Ovary (tissue), 9 donors: ENCODE data around the gene ZC3H11A. TPM values are rescaled to one million over a fixed set of nuclear protein-coding genes. Genes with fewer than 3 reads are reported as not detected.
A peak's percentile ranks its signal among the peaks of the same experiment; 100 is the strongest.
"Not testable (repeated sequence)": the region's sequence is repeated elsewhere in the genome, so short reads cannot be mapped to it uniquely, and the experiment has no call there.

Source experiments
- DNase-seq, 5 donors: peaks; one replicate each; pipeline ENCODE4 v3.0.0-alpha.2; 2019 to 2020
- H3K27ac ChIP-seq, 2 donors: fragments of 200-600 bp; one replicate each; pipeline versions ENCODE4 v1.5.1 to v1.8.0; 2019 to 2022
- H3K27me3 ChIP-seq: fragments of 200-600 bp; one replicate; pipeline ENCODE4 v1.8.0; 2022
- H3K36me3 ChIP-seq: fragments of 200-600 bp; sonication (generic); one replicate; pipeline ENCODE4 v1.5.1; 2019
- H3K4me1 ChIP-seq: one replicate; pipeline ENCODE4 v1.8.1; 2013; ENCODE audit warnings: mild to moderate bottlenecking, moderate library complexity; ENCODE audit not compliant: insufficient read depth
- H3K4me3 ChIP-seq: fragments of 200-600 bp; sonication (generic); one replicate; pipeline ENCODE4 v1.5.1; 2017
- H3K9me3 ChIP-seq, 2 donors: fragments of 200-600 bp in 1 of 2; sonication (generic) in 1 of 2; one replicate each; pipeline versions ENCODE4 v1.5.1 to v1.8.1; 2013 to 2019; ENCODE audit warnings: mild to moderate bottlenecking in 1 of 2, moderate library complexity in 1 of 2
- CTCF ChIP-seq, 3 donors: fragments of 450-650 bp in 2 of 3; fragments of 200-600 bp in 1 of 3; IDR thresholded peaks; one replicate each; pipeline versions ENCODE4 v1.5.1 to v1.8.0; 2016 to 2022; ENCODE audit warnings: antibody characterized with exemption in 3 of 3, mild to moderate bottlenecking in 1 of 3
- EP300 ChIP-seq: sonication (generic); formaldehyde crosslinking; IDR thresholded peaks from one replicate; pipeline ENCODE4 v1.6.1; 2017; ENCODE audit warnings: antibody characterized with exemption
- POLR2A ChIP-seq: fragments of 450-650 bp; IDR thresholded peaks from one replicate; pipeline ENCODE4 v1.6.1; 2017; ENCODE audit warnings: antibody characterized with exemption, mild to moderate bottlenecking, moderate library complexity
- WGBS, 3 donors: extraction: QIAGEN DNeasy Blood & Tissue Kit in 1 of 3; methylation state at CpG; one replicate each; pipeline versions ENCODE4 v1.1.5 to v1.1.7; 2013 to 2017; 5-methylcytosine and 5-hydroxymethylcytosine counted together
- intact Hi-C, 4 donors: fragments of 100-400 bp; cut with DNase I; formaldehyde crosslinking; loops; one replicate each; pipeline versions ENCODE4 v1.11.0 to v1.15.1; 2022 to 2023
- polyA plus RNA-seq, 2 donors: library from polyadenylated mRNA; stranded (reverse); fragments of 200-250 nt in 1 of 2; fragments of 350-450 nt in 1 of 2; fragmentation: Illumina TruSeq in 1 of 2; extraction: RNeasy Lipid Tissue Mini Kit (QIAGEN cat#74804) in 1 of 2; gene quantifications; one replicate each; pipeline ENCODE4 v1.2.3, GENCODE V29; 2013 to 2014
- total RNA-seq, 7 donors: library from RNA; depleted of rRNA in 2 of 7; stranded (reverse); fragments of >200 nt in 2 of 7; fragmentation: NEBNext Ultra II Directional in 3 of 7; extraction: Animal tissue kit (Norgen Biotek cat#: 25700) in 3 of 7; gene quantifications; one replicate each; pipeline versions ENCODE4 v1.1.0 to v1.2.4, GENCODE V29; 2016 to 2023
- donor health status: DM: no; HTN: no; CAD: no; lungs with moderate emphysema.
- donor health status: DM: no; HTN: no; CAD: no.
- donor health status: Bipolar disorder and iron deficiency.
- donor health status: DM: yes; HTN: yes; CAD: no.
- donor health status: DM: no; HTN: no; CAD: no.
- donor health status: DM: yes; HTN: yes; CAD: no.

The ZC3H11A gene
- total and polyA plus RNA-seq, 9 donors: 52.9 to 100 (median 63.0) TPM

GRCh38 chr1:203791498-203791897 lies 3.9 kb upstream of the ZC3H11A start:
- DNase-seq: no peak
- intact Hi-C loops: no loop called here
- no peak overlapping the region for H3K27ac ChIP-seq
- no peaks in the 10 kb centered on the region for H3K9me3 ChIP-seq
- H3K36me3 ChIP-seq: no peaks in the 10 kb centered on the region
- H3K4me1 ChIP-seq: no peaks in the 10 kb centered on the region
- no peaks in the 10 kb centered on the region for H3K27me3 ChIP-seq
- H3K4me3 ChIP-seq: no peak overlapping the region
- TF ChIP-seq CTCF (IDR thresholded peaks at IDR 0.05) (no peak), POLR2A (no peak), EP300 (no peak)
- WGBS, 3 donors: 78 to 83% (median 80%) methylated on average over 3 of the region's 3 CpGs

GRCh38 chr1:203792486-203792885 lies 2.9 kb upstream of the ZC3H11A start:
- H3K9me3 ChIP-seq: no peaks in the 10 kb centered on the region
- H3K4me3 ChIP-seq: no peak overlapping the region
- no peaks in the 10 kb centered on the region for H3K27me3 ChIP-seq
- H3K4me1 ChIP-seq: peaks cover 3% of the 10 kb centered on the region
- no peak overlapping the region for H3K27ac ChIP-seq
- H3K36me3 ChIP-seq: no peaks in the 10 kb centered on the region
- no peak for TF ChIP-seq POLR2A
- TF ChIP-seq EP300: no peak
- TF ChIP-seq CTCF (IDR thresholded peaks at IDR 0.05): no peak
- intact Hi-C loops: no loop called here
- WGBS, 3 donors: 83 to 96% (median 94%) methylated on average over 2 of the region's 2 CpGs
- no peak for DNase-seq

- H3K4me1 ChIP-seq: peaks cover 10% of the 10 kb centered on the region
- DNase-seq, H3K27ac ChIP-seq, H3K27me3 ChIP-seq, H3K4me3 ChIP-seq, intact Hi-C loops, H3K36me3 ChIP-seq, H3K9me3 ChIP-seq: not testable (repeated sequence)
- 98% methylated on average over 7 of the region's 7 CpGs for WGBS, 3 donors
Observed at GRCh38 chr1:203793561-203793960, 1.9 kb upstream of the ZC3H11A start.

GRCh38 chr1:203794764-203795440 lies 521 bp upstream of the ZC3H11A start:
- peaks cover 15% of the 10 kb centered on the region for H3K4me1 ChIP-seq
- TF ChIP-seq EP300: no peak
- TF ChIP-seq POLR2A: no peak
- TF ChIP-seq CTCF (IDR thresholded peaks at IDR 0.05): no peak
- H3K27me3 ChIP-seq: no peaks in the 10 kb centered on the region
- no peaks in the 10 kb centered on the region for H3K9me3 ChIP-seq
- intact Hi-C loops: no loop called here
- peak in 3 of 5 donors; percentile 25 to 43 (median 36) for DNase-seq
- peak overlapping the region; percentile 88 for H3K4me3 ChIP-seq
- 64 to 69% (median 64%) methylated on average over 19 of the region's 19 CpGs for WGBS, 3 donors
- no peaks in the 10 kb centered on the region for H3K36me3 ChIP-seq
- H3K27ac ChIP-seq: peak overlapping the region; percentile 79 to 92

GRCh38 chr1:203796236-203796605 lies 798 bp downstream of the ZC3H11A start:
- Histone ChIP-seq H3K27ac (peak overlapping the region; percentile 79 to 92), H3K4me1 (peaks cover 17% of the 10 kb centered on the region), H3K36me3 (no peaks in the 10 kb centered on the region), H3K9me3 (no peaks in the 10 kb centered on the region), H3K27me3 (no peaks in the 10 kb centered on the region), H3K4me3 (peak overlapping the region; percentile 88)
- DNase-seq: peak in 1 of 5 donors; percentile 26
- 0 to 1% (median 0%) methylated on average over 12 of the region's 12 CpGs for WGBS, 3 donors
- intact Hi-C loops: no loop called here
- TF ChIP-seq CTCF (IDR thresholded peaks at IDR 0.05) (no peak), POLR2A (no peak), EP300 (no peak)
